GM21423 (cell line): ENCODE measurements around the gene FRYL.
"Not testable (repeated sequence)": the region's sequence is repeated elsewhere in the genome, so short reads cannot be mapped to it uniquely, and the experiment has no call there.

Experiments used
- ATAC-seq: cut with Tn5 transposase; IDR thresholded peaks from one replicate; pipeline ENCODE4 v1.9.1; 2021; ENCODE audit warnings: mild to moderate bottlenecking, moderate library complexity; ENCODE audit not compliant: unreplicated experiment

The FRYL gene

DNA sequence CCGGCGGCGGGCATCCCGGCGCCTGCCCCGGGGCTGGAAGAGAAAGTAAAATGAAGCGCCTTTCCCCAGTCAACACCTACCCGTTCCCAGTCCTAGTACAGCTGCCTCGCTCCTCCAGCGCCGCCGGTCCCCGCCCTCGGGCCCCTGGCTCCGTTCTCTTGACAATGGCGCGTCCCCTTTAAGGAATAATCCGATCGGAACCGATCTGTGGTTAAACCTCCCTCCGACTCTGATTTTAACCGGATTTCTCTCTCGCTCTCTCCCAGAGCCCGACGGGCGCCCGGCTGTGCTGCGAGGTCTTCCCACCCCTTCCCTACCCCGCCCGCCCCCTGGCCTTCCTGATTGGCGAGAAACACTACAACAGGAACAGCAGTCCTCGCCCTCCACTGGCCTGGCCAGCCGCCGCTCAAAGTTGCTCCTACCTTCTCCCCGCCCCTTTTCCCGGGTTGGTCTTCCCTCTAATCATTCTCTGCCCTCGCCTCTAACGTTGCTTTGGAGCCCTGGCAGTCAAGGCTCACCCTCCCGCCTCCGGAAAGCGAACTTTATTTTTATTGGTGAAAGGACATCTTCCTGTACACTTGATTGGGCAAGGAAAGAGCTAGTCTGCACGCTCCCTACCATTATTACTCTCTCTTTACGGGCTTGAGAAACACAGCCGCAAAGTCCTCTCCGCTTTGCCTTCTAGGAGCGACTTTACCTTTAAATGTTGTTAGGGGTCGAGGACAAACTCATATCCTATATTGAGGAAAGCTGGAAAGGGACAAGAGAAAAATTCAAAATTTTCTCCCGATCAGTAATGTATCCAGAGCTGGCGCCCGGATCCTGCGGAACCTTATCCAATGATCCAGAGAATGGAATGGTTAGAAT, at the start of gene FRYL:
FRYL (minus strand) TSS at position 282 of the 867 bp plus-strand sequence. CDS start 145,869 bp downstream, outside the sequence.
- ATAC-seq: peak; percentile 87

DNA sequence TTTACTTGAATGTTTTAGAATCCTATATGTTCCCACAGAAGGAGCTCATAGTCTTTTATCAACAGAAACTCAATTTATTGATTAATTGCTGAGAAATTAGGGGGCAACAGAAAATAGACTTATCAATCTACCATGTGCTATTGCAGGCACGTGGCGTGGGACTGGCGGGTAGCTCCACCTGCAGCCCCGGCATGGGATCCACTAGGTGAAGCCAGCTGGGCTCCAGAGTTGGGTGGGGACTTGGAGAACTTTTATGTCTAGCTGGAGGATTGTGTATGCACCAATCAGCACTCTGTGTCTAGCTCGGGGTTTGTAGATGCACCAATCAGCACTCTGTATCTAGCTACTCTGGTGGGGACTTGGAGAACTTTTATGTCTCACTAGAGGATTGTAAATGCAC, 47.5 kb upstream of the FRYL start:
- ATAC-seq: no peak

DNA sequence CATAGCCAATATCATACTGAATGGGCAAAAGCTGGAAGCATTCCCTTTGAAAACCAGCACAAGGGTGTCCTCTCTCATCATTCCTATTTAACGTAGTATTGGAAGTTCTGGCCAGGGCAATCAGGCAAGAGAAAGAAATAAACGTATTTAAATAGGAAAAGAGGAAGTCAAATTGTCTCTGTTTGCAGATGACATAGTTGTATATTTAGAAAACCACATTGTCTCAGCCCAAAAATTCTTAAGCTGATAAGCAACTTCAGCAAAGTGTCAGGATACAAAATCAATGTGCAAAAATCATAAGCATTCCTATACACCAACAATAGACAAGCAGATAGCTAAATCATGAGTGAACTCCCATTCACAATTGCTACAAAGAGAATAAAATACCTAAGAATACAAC, 41.4 kb upstream of the FRYL start:
- ATAC-seq: not testable (repeated sequence)

DNA sequence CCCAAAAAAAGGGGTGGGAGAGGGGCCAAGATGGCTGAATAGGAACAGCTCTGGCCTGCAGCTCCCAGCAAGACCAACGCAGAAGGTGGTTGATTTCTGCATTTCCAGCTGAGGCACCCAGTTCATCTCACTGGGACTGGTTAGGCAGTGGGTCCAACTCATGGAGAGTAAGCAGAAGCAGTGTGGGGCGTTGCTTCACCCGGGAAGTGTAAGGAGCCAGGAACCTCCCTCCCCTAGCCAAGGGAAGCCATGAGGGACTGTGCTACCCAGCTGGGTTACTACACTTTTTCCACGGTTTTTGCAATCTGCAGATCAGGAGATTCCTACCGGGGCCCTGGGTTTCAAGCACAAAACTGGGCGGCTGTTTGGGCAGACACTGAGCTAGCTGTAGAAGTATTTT, 36.9 kb upstream of the FRYL start:
- no peak for ATAC-seq

DNA sequence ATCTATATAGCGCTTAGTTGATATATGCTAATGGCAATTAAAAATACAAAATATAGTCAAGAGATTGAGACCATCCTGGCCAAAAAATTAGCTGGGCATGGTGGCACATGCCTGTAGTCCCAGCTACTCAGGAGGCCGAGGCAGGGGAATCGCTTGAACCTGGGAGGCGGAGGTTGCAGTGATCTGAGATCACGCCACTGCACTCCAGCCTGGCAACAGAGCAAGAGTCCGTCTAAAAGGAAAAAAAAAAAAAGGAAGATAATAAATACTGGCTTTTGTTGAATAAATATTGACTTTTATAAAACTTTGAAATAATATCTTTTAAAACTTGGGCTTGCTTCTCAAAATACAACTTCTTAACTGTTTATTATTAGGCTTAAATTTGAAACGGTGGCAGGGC, 36.2 kb upstream of the FRYL start:
- ATAC-seq: not testable (repeated sequence)

DNA sequence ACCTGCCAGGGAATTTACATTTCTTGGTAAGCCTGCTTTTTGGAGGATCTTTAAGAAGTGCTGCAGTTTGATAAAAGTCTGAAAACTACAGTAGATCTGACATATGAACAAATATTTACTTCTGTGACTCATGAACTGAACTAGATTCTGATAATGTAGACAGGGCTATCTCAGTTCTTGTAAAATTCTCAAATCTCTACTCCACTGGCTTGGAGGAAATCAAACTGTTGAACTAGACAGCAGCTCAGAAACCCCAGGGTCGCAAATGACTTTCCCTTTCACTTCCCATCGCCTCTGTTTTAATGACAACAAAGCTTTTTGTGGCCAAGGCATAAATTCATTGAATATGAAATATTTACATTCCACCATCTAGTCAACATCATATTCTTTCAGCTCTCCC, 35.4 kb upstream of the FRYL start:
- no peak for ATAC-seq

DNA sequence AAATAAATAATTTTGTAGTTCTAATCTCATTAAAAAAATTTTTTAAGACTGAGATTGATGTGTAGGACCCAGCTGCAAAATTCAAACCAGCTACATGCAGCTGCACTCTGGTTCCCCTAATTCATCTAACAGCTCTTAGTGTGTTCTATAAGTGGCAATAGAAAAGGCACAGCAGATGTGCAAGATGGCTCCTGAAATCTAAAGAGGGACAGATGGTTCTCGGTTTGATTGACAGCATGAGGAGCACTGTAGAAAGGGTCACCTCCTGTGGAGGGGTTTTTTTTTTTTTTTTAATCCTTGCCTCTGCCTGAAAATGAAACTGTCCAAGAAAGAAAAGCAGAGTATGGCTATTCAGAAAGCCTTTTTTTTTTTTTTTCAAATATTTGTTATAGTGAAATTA, 33.9 kb upstream of the FRYL start:
- ATAC-seq: peak; percentile 49

DNA sequence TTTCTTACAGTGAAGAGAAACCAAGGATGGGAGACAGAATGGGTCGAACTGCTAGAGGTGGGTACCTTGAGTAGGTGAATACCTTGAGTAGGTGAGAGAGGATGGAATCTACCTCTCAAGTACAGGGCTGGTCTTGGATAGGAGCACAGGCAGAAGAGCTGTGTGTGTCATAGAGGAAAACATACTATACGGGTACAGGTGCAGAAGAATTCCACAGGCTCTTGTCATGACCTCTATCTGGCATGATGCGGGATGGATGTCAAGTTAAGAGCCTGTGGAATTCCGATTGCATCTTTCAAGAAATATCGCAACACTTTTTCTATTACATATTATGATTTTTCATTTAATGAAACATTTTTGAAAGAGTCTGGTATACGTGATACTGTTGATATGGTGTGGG, 32.8 kb upstream of the FRYL start:
- ATAC-seq: no peak

DNA sequence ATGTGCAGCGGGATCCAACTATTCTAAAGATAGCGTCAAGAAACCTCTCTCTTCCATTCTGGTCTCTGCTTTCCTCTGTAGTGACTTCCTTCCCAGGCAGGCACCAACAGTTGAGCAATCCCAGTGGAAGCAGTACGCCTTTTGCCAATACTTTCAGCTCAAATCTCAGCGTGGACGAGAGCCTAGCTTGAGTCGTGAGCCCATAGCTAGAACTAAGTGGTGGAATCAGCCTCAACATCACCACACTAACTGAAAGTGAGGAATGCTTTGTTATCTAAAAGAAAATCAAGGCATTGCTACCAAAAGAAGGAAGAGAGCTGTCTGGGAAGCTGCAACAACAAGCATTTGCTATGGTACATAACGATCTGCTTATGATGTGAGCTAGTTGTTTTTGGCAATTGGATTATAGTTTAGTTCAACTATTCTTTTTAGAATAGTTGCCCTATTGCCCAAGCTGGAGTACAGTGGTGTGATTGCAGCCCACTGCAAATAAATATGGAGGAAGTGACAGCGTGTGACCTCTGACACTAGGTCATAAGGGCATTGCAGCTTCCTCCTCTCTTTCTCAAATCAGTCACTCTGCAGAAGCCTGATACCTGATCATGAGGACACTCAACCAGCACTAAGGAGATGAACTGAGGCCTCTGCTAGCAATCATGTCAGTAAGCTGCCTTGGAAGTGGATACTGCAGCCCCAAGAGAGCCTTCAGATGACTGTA, 24.7 kb upstream of the FRYL start:
- ATAC-seq: no peak

DNA sequence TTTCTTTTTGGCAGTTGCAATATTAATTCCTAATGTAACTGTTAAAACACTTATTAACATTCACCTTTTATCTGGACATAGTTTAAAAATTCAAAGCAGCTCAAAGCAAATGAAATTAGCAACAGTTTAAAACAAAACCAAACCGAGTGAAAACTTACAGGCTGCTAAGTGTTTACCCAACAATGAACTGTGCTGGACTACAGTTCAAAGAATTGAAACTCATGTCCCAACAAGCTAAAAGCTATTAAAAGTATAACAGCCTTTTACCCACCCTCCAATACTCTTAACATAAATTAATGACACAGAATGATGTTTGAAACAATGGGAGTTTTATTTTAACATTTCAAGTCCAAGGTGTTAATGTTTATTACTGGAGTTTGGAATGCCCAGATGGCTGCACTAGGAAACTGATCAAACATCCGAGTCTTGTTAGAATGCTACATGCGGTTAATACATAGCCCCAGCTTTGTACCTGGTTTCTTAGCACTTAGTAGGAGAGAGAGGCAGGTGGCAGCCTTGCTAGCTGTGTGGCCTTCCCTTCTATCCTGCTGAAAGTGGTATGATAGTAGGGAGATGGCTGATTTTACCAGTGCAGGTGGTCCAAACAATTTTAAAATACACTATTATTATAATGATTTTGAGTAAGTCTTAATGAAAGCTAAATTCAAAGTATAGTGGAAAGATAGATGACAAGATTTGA, 21.1 kb upstream of the FRYL start:
- no peak for ATAC-seq

DNA sequence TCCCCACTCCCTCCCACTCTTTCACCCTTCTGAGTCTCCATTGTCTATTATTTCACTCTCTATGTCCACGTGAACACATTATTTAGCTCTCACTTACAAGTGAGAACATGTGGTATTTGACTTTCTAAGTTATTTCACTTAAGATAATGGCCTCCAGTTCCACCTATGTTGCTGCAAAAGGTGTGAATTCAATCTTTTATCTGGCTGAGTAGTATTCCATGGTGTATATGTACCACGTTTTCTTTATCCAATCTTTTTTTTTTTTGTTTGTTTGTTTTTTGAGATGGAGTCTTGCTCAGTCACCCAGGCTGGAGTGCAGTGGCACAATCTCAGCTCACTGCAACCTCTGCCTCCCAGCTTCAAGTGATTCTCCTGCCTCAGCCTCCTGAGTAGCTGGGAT, 20.1 kb upstream of the FRYL start:
- ATAC-seq: not testable (repeated sequence)

DNA sequence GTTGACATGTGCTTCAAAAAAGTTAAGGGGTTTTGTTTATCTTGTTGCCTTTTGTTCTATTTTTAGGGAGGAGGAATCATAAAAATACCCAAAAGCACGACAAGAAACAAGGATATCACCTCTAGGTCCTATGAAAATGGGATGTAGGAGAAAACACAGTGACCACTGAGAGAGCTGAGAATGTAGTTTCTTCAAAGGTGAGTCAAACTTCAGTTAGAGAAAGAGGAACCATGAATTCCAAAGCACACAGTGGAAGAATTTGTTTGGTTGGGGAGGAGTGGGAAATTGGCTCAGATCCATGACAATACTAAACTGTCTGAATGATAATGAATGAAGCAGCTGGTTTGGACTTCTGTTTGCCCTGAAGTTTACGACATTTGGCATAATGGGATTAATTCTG, 19.1 kb upstream of the FRYL start:
- no peak for ATAC-seq

DNA sequence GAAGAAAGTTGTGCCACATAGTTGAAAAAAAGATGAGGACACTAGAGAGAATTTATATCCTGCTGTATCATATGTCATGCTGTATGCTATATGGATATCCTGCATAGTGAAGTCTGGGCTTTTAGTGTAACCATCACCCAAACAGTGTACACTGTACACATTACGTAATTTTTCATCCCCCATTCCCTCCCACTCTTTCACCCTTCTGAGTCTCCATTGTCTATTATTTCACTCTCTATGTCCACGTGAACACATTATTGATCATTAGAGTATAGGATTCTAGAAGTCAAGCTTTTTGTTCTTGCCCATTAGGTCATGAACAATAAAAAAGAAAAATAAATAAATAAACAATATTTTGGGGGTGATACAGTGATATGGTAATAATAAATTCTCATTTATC, 18.0 kb upstream of the FRYL start:
- no peak for ATAC-seq

DNA sequence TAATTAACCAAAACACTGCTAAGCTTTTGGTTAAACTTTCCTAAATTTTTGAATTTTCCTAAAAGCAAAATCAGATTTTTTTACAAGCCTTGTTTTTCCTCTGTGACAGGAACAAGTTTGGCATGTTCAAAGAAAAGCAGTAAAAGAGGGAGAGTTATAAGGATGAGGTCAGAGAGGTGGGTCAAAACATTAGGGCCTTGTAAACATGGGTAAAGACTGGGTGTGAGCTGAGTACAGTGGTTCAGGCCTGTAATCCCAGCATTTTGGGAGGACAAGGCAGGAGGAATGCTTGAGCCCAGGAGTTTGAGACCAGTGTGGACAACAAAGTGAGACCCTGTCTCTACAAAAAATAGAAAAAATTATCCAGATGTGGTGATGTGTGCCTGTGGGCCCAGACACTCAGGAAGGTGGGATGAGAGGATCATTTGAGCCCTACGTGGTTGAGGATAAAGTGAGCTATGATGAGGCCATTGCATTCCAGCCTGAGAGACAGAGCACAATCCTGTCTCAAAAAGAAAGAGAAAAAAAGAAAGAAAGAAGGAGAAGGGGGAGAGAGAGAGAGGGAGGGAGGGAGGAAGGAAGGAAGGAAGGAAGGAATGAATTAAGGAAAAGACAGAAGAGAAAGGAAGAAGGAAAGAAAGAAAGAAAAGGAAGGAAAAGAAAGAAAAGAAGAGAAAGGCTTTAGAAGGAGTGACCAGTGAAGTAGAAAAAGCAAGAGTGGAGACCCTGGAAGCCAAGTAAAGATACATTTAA, 17.0 kb upstream of the FRYL start:
- no peak for ATAC-seq

DNA sequence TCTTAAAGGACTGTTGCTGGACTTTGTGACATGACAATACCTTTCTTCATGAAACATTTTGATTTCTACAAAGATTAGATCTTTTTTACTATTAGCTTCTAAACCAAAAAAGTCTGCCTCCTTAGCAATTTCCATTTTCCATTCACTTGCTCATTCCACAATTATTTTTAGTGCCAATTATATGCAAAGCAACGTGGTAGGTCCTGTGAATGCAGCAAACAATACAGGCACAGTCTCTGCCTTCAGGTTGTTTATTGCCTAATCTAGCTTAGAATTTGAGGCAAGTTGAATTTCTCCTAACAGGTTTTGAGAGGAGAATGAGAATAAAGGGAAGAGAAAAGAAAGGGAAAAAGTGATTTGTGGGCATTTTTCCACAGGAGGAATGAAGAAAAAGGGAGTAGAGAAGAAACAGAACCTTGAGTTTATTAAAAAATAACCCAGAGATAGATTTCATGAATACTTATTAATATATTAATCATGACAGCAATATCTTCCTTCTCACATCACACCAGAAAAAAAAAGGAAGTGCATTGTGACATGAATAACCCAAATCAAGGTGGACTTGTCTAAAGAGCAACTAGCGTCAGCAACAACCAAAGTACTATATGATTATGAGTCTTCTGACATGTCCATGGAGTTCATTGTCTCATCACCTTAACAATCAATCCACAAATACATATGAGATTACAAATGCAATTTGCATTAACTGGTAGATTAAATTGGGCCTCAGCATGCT, 16.3 kb upstream of the FRYL start:
- ATAC-seq: no peak

DNA sequence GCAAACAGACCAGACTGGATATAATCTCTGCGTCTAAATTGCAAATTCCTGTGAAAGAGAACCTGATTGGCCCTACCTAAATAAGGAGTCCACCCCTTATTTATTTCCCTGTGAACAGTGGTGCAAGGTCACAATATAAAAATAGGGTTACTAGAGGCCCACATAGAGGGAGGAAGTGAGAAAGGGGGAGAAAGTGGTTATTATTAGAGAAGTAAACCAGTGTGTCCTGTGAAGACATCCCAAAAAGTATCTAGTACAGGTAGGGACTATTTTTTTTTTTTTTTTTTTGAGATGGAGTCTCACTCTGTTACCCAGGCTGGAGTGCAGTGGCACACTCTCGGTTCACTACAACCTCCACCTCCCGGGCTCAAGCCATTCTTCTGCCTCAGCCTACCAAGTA, 15.0 kb upstream of the FRYL start:
- no peak for ATAC-seq

DNA sequence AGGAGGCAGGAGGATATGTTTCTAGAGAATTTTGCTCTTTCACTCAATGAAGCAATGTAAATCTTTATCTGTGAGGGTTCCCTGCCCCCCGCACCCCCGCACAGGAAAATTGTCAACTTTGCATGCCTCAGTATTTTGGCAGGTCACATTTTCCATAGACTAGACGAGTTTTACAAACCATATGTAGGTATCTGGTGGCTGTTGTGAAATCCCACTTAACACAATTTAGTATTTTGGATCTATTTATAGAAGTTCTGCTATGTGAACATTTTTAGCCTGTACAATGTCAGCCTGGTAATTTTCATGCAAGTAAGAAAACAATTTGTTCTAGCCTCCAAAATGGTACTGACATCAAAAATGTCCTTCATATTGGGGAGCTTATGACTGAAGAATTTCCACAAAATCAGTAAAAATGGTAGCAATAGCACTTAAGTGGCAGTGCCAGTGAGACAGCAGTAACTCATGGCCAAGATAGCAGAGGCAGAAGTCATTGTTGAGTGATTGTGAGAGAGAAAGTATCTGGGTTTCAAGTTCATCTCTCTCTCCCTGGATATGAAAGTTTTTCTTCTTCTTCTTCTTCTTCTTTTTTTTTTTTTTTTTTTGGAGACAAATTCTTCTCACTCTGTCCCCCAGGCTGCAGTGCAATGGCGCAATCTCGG, 12.4 kb upstream of the FRYL start:
- ATAC-seq: no peak

DNA sequence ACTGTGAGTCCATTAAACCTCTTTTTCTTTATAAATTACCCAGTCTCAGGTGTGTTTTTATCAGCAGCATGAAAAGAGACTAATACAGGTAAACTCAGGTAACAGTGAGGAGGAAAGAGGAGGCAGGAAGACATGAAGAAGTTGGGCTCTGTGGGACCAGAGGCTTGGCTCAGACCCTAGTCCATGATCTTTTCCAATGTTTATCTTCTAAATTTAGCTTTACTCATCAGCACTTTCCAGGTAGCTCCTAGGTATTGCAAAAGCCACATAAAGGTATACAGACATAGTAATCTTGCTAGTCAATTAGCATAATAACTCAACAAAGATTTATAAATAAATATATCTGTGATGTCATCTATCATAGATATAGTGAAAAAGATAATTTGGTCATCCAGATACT, 11.2 kb upstream of the FRYL start:
- no peak for ATAC-seq

DNA sequence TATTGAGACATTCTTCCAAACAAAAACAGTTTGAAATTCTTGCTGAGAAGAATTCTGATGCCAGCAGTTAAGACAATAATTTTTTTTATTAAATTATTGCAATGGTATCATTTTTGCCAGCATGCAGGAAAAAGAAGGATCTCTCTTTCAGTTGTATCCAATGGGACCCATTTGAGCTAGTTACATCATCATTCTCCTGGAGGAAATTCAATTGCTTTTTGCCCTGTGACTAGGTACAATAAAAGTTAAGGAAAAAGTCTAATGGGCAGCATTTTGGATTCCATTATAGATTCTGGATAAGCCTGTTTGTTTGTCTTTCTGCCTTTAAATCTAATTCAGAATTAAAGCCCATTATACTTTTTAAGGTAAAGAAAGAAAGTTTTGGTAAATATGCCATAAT, 10.5 kb upstream of the FRYL start:
- no peak for ATAC-seq

DNA sequence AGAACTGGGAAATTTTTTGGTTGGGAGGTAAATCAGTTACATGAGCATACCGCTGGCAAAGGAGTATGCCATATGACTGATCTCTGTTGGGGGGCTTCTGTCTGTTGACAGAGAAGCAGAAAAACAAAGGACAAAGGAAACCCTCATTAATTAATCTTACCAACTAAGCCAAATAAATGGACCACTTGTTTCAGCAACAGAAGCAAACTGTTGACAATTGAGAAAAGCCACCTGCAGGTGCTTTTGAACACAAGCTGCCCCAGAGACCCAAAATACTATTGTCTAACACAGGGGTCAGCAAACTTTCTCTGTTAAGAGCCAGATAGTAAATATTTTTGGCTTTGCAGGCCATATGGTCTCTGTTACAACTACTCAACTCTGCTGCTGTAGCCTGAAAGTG, 7.0 kb upstream of the FRYL start:
- no peak for ATAC-seq
